Measurements from ENCODE around the gene DLK1. TPM values are rescaled to one million over a fixed set of nuclear protein-coding genes. Genes with fewer than 3 reads are reported as not detected.

The DLK1 gene
- total and polyA plus RNA-seq, 8 donors, result 0.05 to 24.6 (median 3.5) TPM; not detected in 4

- Histone ChIP-seq H3K9me3 (no peaks in the 10 kb centered on the region), H3K27ac (no peak overlapping the region), H3K36me3 (no peaks in the 10 kb centered on the region), H3K4me1 (no peaks in the 10 kb centered on the region), H3K27me3 (peaks cover 0 to 7% (median 0%) of the 10 kb centered on the region in 3 donors), H3K4me3 (no peak overlapping the region)
- intact Hi-C loops (cut with DNase I; ENCODE audit: low total_unique reads), result no loop called here
- DNase-seq, result no peak
- 70 to 74% (median 73%) methylated on average over 5 of the region's 5 CpGs for WGBS, 5 donors
- no peak for TF ChIP-seq CTCF (IDR thresholded peaks at IDR 0.05)
- no peak for TF ChIP-seq POLR2AphosphoS5 (IDR thresholded peaks at IDR 0.05)
- no peak for TF ChIP-seq POLR2A (IDR thresholded peaks at IDR 0.05)
- TF ChIP-seq EP300 (IDR thresholded peaks at IDR 0.05), result no peak
Measured at GRCh38 chr14:100748403-100748802, 21.7 kb downstream of the DLK1 start.

- no peak for DNase-seq
- Histone ChIP-seq H3K27me3 (peaks cover 0 to 10% (median 0%) of the 10 kb centered on the region in 3 donors), H3K36me3 (no peaks in the 10 kb centered on the region), H3K27ac (no peak overlapping the region), H3K4me1 (no peaks in the 10 kb centered on the region), H3K4me3 (no peak overlapping the region), H3K9me3 (no peaks in the 10 kb centered on the region)
- intact Hi-C loops (cut with DNase I; ENCODE audit: low total_unique reads), result no loop called here
- TF ChIP-seq CTCF (IDR thresholded peaks at IDR 0.05) (no peak), POLR2AphosphoS5 (IDR thresholded peaks at IDR 0.05) (no peak), EP300 (IDR thresholded peaks at IDR 0.05) (no peak), POLR2A (IDR thresholded peaks at IDR 0.05) (no peak)
- 74 to 89% (median 82%) methylated on average over 7 to 8 of the region's 8 CpGs for WGBS, 5 donors
Measured at GRCh38 chr14:100748944-100749343, 22.3 kb downstream of the DLK1 start.

GRCh38 chr14:100749967-100750597 lies 23.4 kb downstream of the DLK1 start:
- no peak overlapping the region for H3K27ac ChIP-seq
- H3K27me3 ChIP-seq, result peaks cover 0 to 14% (median 0%) of the 10 kb centered on the region in 3 donors
- H3K4me3 ChIP-seq, result no peak overlapping the region
- H3K36me3 ChIP-seq, result no peaks in the 10 kb centered on the region
- H3K4me1 ChIP-seq, result no peaks in the 10 kb centered on the region
- H3K9me3 ChIP-seq, result no peaks in the 10 kb centered on the region
- no peak for DNase-seq
- intact Hi-C loops (cut with DNase I; ENCODE audit: low total_unique reads), result no loop called here
- no peak for TF ChIP-seq EP300 (IDR thresholded peaks at IDR 0.05)
- no peak for TF ChIP-seq POLR2AphosphoS5 (IDR thresholded peaks at IDR 0.05)
- TF ChIP-seq CTCF (IDR thresholded peaks at IDR 0.05), result no peak
- WGBS, 5 donors, result 88 to 95% (median 90%) methylated on average over 10 of the region's 10 CpGs

- intact Hi-C loops (cut with DNase I; ENCODE audit: low total_unique reads), result no loop called here
- no peaks in the 10 kb centered on the region for H3K9me3 ChIP-seq
- 81 to 91% (median 82%) methylated on average over 17 of the region's 17 CpGs for WGBS, 5 donors
- TF ChIP-seq POLR2A (IDR thresholded peaks at IDR 0.05) (no peak), EP300 (IDR thresholded peaks at IDR 0.05) (no peak), POLR2AphosphoS5 (IDR thresholded peaks at IDR 0.05) (no peak), CTCF (IDR thresholded peaks at IDR 0.05) (no peak)
- DNase-seq, result no peak
- H3K27ac ChIP-seq, result no peak overlapping the region
- peaks cover 0 to 14% (median 0%) of the 10 kb centered on the region in 3 donors for H3K27me3 ChIP-seq
- H3K4me1 ChIP-seq, result no peaks in the 10 kb centered on the region
- no peaks in the 10 kb centered on the region for H3K36me3 ChIP-seq
- no peak overlapping the region for H3K4me3 ChIP-seq
Measured at GRCh38 chr14:100750762-100751699, 24.3 kb downstream of the DLK1 start.
